ENCODE data around the gene DTD1.

DTD1 gene

DNA sequence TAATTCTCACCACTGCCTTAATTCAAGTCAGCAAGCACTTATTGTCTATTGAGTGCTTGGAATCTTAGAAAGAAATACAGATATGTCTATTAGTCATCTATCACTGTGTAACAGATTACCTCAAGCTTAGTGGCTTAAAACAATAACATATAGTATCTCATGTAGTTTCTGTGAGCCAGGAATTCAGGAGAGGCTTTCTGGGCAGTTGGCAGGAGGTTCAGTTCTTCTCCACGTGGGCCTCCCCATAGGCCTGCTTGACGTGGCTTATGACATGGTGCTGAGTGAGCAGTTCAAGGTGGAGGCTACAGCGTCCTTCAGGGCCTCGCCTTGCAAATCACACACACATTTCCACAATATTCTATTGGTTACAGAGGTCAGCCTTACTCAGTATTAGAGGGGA lies 69.7 kb downstream of the DTD1 start:
- in situ Hi-C loops (cut with HindIII; ENCODE audit: low sequenced_read_pairs): no loop called here

DNA sequence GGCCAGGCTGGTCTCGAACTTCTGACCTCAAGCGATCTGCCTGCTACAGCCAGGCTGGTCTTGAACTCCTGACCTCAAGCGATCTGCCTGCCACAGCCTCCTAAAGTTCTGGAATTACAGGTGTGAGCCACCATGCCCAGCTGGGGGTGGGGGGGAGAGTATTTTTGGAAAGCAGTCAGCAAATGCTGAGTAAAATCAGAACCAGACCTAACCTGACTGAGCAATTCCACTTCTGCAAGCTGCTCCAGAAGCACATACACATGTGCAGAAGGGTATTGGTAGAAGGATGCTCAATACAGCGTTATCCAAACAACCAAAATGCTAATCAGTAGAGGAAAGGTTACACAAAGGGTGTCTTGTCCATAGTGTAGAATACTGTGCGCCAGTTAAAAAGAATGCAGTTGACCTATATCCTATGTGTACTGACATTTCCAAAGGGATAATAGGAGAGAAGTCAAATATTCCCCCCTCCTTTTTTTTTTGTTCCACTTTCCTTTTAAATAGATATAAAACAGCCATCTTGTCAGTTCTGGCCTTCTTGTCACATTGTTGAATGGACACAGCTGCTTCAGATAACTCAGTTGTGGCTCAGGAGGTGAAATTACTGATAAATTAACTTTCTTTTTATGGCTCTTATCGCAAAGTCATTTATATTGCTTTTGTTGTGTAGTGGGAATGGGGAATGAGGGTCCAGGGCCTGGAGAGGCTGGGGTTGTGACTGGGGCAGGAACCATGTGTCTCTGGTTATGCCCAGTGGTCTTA lies 74.6 kb downstream of the DTD1 start:
- in situ Hi-C loops (cut with HindIII; ENCODE audit: low sequenced_read_pairs): no loop called here

DNA sequence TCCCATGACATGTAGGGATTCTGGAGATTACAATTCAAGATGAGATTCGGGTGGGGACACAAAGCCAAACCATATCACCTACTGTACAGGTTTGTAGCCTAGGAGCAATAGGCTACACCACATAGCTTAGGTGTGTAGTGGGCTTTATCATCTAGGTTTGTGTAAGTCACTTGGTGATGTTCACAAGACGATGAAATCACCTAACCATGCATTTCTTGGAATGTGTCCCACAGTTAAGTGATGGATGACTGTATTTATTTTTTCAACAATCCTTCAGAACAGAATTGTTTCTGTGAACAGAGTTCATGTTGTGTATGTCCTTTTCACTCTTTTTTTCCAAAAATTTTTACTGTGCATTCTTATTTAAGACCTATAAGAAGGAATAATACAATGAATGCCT lies 76.1 kb downstream of the DTD1 start:
- in situ Hi-C loops (cut with HindIII; ENCODE audit: low sequenced_read_pairs): no loop called here

DNA sequence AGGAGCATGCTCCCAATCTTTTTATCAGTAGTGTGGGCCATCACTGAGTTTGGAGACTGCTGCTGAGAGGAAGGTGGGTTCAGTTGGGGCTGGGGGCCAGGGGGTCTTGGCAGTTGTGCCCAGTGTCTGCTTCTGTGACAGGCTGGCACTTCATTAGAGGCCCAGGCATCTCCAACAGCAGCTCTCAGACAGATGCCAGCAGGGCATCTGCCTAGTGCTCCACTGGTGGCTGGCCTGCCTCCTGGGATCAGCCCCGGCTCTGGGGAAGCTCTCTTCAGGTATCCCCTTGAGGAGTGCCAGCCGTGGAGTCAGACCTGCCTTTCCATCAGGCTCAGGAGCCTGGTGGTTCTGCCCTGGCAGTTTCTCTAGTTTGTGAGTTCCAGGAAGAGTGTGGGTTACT lies 77.3 kb downstream of the DTD1 start:
- in situ Hi-C loops (cut with HindIII; ENCODE audit: low sequenced_read_pairs): no loop called here

DNA sequence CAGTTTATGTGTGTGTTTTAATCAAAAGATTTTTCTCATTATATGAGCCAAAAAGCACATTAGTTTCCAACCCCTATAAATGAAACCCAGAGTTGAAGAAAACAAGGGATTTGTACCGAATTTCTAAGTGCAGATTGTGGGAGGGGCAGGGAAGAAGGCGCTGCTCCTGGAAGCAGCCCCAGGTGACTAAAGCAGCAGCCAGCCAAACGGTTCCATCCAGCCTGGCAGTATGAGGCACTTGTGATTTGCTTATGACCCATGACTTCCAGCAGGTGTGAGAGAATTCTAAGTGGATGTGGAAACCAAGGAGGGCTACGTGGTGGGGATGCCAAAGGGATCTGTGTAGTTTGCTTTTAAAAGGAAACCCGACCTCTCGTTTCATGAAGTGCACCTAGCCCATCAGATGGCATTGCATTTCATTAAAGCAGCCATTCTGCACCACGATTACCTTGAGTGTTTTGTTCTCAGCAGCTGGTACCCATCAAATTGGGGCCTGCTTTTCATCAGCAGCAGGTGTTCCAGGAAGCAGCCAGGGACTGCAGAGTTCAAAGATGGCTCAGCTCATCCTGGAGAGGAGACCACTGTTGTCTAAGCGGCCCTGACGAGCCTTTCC lies 79.1 kb downstream of the DTD1 start:
- in situ Hi-C loops (cut with HindIII; ENCODE audit: low sequenced_read_pairs): no loop called here

DNA sequence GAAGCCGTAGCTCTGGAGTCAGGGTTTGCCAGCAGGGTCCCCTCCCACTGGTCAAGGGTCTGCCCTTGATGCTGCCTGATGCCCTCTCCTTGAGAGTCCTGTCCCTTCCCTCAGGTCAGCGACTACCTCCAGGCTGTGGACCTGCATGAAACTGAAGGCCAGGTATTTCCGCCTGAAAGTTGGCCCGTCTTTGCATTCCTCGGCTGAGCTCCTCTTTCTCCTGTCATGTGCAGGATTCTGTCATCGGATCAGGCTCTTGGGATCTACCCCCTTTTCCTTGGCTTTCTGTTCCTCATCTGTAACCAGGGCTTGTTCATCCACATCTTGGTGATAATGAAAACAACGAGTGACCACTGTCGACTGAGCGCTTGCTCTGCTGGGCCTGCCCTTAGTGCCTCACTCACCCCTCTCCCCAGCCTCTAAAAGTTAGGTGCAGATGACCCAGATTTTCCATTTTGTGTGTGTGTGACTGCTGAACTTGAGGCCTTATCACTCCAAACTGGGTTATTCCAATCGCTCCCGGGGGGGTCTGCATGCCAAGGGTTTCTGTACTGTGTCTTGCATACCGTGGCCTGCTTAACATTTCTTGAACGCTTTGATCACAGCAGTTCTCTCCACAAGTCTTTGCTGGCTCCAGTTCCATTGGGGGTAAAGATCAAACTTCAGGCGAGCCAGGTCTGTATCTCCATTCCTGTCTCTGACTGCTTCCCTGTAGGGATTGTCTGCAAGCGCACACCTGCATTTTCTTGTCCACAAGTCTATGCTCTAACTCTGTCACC lies 81.6 kb downstream of the DTD1 start:
- in situ Hi-C loops (cut with HindIII; ENCODE audit: low sequenced_read_pairs): no loop called here

DNA sequence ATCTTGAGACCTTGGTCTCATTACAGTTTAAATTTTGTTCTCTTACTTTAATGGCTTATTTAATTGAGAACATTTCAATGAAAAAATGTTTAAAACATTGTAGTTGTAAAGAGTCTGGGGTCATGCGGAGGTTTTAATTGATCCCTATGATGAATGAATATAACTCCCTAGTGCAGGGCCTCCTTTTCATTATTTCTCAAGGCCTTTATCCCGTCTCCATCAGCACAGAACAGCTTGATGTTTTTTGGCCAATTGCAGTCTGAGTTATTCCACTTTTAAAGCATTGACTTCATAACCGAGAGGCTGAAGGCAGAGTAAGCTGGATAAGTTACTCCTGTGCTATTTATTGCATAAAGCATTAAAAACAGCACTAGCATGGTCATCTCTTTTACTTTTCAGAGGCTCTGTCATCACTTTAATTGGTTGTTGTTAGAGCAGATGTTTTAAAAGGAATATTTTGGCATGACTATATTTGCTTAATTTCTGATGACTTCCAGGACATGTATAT lies 83.4 kb downstream of the DTD1 start:
- in situ Hi-C loops (cut with HindIII; ENCODE audit: low sequenced_read_pairs): no loop called here

DNA sequence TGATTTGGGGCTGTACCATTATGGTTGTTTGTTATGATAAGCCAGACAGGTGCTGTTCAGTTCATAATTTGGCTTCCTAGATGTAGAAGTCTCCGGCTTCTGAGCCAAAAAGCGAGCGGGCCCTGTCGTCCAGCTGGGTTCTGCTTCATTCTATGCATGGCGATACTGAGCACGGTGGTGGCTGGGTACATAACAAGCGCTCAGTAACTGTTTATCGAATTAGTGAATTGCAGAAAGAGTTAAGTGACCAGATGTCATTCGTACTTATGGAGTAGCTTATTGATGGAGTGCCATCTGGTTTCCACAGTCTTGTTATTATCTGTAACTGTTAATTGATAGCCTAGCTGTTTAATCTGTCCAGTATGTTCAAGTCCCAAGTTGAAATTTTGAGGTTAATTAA lies 85.0 kb downstream of the DTD1 start:
- in situ Hi-C loops (cut with HindIII; ENCODE audit: low sequenced_read_pairs): no loop called here

DNA sequence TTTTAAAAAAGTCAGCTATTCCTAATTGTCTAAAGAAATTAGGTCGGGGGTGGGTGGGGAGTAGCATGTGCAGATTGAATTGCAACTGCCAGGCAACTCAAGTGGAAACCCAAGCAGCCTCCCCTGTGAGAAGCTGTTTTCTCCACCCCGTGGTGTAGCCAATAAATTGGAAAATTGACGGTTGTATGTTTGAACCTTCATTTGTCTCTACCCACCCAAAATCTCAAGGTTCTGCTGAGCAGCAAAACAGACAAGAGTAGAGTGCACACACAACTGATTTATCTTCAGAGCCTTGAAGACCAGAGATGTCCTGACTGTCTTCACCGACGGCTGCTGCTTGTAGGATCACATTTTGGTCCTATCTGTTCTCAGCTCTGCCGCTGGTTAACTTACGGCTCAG lies 88.5 kb downstream of the DTD1 start:
- in situ Hi-C loops (cut with HindIII; ENCODE audit: low sequenced_read_pairs): no loop called here

DNA sequence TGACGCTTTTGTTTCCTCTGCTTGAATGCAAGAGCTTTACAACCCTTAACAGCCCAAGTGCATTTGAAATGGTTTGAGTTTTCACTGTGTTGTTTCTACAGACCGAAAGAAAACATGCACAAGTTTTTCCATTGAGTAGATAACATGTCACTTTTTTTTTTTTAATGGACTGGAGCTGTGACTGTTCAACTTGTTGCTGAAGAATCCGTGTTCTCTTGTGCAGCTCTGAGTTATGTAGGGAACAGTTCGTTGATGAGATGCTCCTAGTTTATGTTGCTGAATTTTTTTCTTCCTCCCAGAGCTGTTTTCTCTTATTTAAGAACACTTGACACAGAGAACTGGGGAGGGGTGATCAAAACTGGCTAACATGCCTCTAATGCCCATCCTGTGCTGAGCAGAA lies 89.3 kb downstream of the DTD1 start:
- in situ Hi-C loops (cut with HindIII; ENCODE audit: low sequenced_read_pairs): no loop called here

DNA sequence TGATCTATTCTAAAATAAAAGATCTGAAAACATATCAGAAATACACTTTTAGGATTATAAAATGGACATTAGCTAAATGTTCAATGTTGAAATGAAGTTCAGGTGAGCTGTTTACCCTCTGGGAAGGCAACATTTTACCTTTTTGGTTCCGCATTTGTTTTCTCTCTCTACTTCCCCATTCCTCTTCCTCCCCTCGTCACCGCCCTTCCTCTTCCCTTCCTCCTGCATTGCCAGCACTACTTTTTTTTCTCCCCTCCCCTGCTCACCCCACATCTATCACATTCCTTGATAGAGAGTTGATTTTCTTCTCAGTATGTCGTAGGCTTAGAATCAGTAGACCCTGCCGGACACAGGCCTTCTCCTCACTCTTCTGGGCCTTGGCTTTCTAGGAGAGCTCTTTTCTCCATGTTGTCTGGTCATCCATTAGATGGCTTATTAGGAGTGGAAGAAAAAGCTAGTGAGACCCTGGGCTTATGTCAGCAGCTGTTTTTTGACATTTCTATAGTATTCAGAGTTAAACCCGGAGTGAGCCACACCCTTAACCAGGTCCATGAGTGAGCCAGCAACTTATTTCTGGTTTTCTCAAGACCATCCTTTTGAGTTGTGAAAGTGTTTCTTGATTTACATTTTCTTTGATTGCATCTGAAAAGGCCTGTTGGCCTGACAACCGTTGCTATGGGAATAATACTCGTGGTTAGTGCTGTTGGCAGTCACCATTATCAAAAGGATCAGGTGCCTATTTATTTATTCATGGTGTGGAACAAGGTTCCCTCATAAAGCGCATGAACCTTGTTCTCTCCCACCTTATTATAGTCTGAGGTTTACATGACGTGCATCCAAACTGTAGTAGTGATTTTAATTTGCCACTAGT lies 90.9 kb downstream of the DTD1 start:
- in situ Hi-C loops (cut with HindIII; ENCODE audit: low sequenced_read_pairs): no loop called here

DNA sequence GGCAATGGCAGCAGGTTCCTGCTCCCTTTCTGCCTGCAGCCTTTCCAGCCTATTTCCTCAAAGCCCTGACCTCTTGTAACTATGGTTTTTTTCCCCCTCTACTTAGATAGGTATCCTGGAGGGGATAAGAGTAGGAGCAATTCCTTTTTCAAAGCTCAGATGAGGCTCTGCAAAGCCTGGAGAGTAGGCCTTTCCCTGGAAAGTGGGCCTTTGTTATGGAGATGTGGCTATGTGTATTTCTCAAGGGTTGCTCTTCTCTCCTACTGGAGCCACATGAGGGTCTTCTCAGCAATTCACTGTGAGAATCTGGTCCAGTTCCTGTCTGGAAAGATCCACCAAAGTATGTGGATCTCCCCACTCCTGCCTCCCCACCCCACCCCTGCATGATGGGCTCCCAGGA lies 96.0 kb downstream of the DTD1 start:
- in situ Hi-C loops (cut with HindIII; ENCODE audit: low sequenced_read_pairs): no loop called here

DNA sequence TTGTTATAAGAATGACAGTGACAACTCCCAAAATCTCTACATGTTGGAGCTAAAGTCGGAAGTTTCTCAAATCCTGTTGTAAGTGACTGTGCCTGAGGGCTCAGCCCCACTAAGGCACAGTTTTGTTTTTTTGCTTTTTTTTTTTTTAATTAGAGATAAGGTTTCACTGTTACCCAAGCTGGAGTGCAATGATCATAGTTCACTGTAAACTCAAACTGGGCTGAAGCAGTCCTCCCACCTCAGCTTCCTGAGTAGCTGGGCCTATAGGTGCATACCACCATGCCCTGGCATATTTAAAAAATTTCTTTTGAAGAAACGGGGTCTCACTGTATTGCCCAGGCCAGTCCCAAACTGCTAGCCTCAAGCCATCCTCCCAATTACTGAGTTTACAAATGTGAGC lies 96.9 kb downstream of the DTD1 start:
- in situ Hi-C loops (cut with HindIII; ENCODE audit: low sequenced_read_pairs): no loop called here

DNA sequence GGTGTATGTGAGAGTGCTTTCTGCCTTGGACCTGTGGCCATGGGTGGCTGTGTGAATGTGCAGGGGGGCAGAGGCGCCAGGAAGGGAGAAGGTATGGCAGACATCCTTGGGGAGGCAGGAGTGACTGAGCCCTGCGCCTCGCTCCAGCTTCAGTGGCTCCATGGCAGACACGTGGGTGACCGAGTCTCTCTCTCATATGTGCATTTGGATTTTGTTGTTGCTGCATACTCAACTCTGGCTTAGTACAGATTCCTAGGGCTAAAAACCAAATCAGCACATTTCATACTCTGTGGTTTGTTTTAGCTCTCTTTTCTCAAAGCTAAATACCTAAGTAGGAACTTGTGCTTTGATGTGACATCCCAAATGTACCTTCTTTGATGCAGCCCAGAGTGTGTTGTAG lies 97.6 kb downstream of the DTD1 start:
- in situ Hi-C loops (cut with HindIII; ENCODE audit: low sequenced_read_pairs): no loop called here

DNA sequence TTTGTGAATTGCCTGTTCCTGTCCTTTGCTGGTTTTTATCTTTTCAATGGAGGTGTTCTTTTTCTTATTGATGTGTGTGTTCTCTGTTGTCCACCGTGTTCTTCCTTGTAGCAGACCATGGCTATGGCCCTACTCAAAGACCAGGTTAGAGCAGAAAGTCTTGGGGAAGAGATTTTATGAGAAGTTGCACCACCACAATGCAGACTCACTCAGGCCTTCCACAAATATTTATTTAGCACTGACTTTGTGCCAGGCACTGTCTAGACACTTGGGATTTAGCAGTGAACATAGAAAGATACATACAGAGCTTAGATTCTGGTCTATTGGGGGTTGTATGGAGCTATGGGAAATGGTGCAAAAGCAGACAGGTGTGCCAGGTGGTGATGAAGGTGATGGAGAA lies 98.8 kb downstream of the DTD1 start:
- in situ Hi-C loops (cut with HindIII; ENCODE audit: low sequenced_read_pairs): no loop called here

DNA sequence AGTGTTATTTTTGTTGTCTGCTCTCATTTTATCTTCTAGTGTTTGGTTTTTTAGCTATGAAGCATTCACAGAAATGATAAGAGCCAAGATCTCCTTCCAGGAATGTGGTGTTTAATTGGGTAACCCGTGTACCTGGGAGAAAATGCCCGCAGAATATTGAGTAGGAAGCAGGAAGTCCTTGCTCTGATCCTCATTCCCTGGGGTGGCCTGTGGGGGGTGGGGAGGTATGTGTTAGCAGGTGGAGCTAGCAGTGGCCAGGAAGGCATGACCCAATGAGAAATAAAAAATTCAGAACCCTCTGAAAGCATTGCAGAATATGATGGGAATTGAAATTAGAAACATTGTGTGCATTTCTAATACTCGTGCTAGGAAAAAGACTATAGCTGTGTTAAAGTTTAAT lies 100.8 kb downstream of the DTD1 start:
- in situ Hi-C loops (cut with HindIII; ENCODE audit: low sequenced_read_pairs): no loop called here

DNA sequence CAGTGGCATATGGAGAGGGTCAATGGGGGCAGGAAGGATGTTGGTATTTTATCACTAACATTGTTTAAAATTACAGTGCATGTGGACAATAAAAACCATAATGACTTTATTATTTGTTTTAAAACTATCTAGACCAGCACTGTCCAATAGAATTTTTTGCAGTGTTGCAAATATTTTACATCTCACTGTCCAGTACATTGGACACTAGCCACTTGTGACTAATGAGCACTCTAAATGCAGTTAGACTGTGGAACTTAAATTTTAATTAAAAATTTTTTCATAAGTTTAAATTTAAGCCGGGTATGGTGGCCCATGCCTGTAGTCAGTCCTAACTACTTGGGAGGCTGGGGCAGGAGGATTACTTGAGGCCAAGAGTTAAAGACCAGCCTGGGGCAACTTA lies 101.7 kb downstream of the DTD1 start:
- in situ Hi-C loops (cut with HindIII; ENCODE audit: low sequenced_read_pairs): no loop called here

DNA sequence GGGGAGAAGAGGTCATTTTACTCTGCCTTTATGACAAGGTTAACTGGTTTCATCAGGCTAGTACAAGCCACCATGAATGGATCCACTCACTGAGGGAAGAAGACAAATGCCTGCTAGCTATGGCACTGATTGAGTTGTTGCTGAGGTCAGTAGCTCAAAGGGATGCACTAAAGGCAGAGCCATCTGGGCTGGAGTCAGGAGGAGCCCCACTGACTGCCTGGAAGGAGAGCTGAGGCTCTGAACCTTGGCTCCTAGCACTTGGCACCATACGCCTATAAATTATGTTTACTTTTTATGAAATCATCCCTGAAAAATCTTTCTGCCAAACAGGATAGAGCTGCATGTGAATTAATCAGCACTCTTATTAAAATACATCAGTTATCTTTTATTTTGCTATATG lies 104.6 kb downstream of the DTD1 start:
- in situ Hi-C loops (cut with HindIII; ENCODE audit: low sequenced_read_pairs): no loop called here

DNA sequence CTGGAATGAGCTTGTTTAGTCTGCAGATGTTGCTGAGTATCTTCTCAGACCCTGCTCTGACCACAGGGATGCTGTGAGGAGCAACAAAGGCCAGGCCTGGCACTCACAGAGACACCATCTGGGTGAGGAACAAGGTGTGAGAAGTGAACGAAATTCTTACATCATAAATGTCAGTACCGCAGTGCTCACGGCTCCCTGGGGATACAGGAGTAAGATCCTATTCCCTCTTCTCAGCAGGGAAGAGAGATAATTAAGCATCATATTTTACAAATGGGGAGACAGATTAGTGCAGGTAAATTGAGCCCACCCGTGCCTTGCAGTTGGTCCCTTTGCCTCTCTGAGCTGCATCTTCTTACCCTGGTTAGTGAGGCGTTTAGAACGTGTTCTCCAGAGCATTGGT lies 106.2 kb downstream of the DTD1 start:
- in situ Hi-C loops (cut with HindIII; ENCODE audit: low sequenced_read_pairs): no loop called here

DNA sequence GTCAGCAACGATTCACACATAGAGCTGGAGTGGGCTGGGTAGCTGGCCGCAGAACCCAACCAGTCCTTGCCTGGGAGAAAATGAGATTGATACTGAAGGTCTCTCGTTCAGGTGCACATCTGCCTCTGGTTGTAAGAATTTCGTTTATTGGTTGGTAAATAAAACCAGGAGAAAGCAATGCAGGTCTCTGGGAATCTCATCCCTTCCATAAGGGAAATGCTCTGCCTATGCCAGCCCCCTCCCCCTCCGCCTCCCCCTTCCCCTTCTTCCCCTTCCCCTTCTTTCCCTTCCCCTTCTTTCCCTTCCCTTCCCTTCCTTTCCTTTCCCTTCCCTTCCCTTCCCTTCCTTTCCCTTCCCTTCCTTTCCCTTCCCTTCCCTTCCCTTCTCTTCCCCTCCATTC lies 107.3 kb downstream of the DTD1 start:
- in situ Hi-C loops (cut with HindIII; ENCODE audit: low sequenced_read_pairs): no loop called here
